Upper lobe of right lung (tissue), 1 donor: Measurements from ENCODE around the gene CAMKV. TPM values are rescaled to one million over a fixed set of nuclear protein-coding genes. Genes with fewer than 3 reads are reported as not detected.
A peak's percentile ranks its signal among the peaks of the same experiment; 100 is the strongest.

Source experiments
- ATAC-seq: fragments of 200-7000 bp; cut with Tn5 transposase; one replicate; pipeline ENCODE4 v1.9.1; 2020; ENCODE audit warnings: mild to moderate bottlenecking, moderate library complexity
- DNase-seq: peaks from one replicate; pipeline ENCODE4 v3.0.0-alpha.2; 2020
- H3K27ac ChIP-seq: fragments of 200-600 bp; one replicate; pipeline ENCODE4 v1.8.0; 2022
- H3K27me3 ChIP-seq: fragments of 200-600 bp; one replicate; pipeline ENCODE4 v1.8.0; 2022; ENCODE audit warnings: mild to moderate bottlenecking
- H3K36me3 ChIP-seq: fragments of 200-600 bp; one replicate; pipeline ENCODE4 v1.8.0; 2022
- H3K4me1 ChIP-seq: fragments of 200-600 bp; one replicate; pipeline ENCODE4 v1.8.0; 2022
- H3K4me3 ChIP-seq: fragments of 200-600 bp; one replicate; pipeline ENCODE4 v1.8.0; 2022; ENCODE audit warnings: mild to moderate bottlenecking
- H3K9me3 ChIP-seq: fragments of 200-600 bp; one replicate; pipeline ENCODE4 v1.8.0; 2022
- intact Hi-C: fragments of 100-400 bp; cut with DNase I; formaldehyde crosslinking; loops from one replicate; pipeline ENCODE4 v1.11.0; 2022
- total RNA-seq: library from RNA; stranded (reverse); fragmentation: NEBNext Ultra II Directional; extraction: Animal tissue kit (Norgen Biotek cat#: 25700); gene quantifications from one replicate; pipeline ENCODE4 v1.2.1, GENCODE V29; 2021
- TF ChIP-seq, protein P1 (sequence below): fragments of 200-600 bp; IDR thresholded peaks from one replicate; pipeline ENCODE4 v1.8.0; 2022; ENCODE audit warnings: antibody characterized with exemption
- donor health status: DM: no; HTN: yes; CAD: no; lungs with severe emphysema.

CAMKV gene
- total RNA-seq, 1 donor from 2014 or later: not detected

DNA sequence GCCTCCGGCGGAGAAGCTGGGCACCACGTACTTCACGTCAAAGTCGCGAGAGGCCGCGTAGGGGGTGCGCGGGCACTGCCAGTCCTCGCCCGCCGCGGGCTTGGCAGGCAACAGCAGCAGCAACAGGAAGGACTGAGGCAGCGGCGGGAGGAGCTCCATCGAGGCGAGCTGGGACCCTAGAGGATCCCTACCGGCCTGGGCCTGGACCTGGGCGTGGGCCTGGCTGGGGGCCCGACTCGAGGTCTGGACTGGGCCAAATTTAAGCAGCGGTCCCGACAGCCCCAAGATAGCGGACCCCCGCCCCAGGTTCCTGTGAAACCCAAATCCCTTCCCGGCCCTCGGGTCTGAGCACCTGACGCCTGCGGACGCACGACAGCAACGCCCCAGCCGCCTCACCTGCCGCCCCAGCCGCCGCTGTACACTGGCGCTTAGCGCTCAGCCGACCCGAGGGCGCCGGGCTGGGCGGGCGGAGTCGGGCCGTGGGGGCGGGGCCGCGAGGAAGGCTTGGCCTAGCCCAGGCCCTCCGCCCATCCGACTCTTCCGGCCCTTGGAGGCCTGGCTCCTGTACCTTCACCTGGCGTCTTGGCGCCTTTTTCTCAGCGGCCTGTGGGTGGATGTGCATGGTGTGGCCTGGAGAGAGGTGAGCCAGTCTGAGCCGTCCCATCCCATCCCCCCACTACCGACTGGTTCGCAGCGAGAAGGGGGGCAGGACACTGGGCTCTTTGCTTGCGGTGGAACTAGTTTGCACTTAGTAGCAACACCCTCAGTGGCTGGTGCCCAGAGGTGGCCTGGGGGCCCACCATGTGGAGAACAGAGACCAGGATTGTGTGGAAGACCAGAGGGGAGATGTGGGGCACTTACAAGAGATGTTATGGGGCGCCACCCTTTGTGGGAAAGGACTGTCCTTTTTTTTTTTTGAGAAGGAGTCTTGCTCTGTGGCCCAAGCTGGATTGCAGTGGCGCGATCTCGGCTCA, 34.0 kb upstream of the CAMKV start, which contains the start of gene MST1R:
Gene MST1R, minus strand, starts transcription at position 423 of the 974 bp plus-strand sequence. Its CDS starts 264 bp downstream, at position 159.
- H3K27ac ChIP-seq: peak within 1 kb of the TSS; percentile 67

DNA sequence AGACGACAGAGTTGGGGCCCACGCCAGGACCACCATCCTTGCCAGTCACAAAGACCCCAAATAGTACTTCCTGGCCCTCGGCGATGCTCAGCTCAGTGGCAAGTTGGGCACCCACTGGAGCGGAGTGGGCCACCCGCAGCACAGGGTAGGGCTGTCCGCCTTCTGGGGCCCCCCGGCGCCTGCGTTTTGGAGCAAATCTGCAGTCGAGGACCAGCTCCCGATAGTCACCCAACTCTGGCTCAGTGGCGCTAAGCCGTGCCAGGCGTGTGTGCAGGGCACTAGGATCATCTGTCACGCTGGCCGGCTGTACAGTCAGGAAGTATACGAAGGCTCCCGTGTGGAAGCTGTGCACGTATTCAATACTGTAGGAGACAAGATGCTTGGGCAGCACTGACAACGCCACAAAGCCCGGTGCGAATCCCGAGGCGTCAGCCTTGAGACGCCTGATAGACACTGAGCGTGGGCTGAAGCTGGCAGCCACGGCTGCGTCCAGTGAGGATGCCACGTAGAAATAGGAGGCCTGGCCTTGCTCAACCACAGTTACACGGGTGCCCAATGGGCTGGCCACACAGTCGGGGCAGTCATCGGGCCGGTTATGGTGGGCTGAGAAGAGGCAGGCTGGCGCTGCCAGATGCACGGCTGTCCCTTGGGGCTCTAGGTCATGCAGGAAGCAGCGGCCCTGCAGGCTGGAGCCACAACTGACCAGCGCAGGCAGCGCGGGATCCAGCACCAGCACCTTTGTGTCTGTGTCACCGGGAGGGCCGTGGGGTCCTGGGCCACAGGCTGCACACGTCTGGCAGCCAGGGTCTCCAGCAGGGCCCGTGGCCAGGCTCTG, 33.0 kb upstream of the CAMKV start:
- TF ChIP-seq, protein P1, sequence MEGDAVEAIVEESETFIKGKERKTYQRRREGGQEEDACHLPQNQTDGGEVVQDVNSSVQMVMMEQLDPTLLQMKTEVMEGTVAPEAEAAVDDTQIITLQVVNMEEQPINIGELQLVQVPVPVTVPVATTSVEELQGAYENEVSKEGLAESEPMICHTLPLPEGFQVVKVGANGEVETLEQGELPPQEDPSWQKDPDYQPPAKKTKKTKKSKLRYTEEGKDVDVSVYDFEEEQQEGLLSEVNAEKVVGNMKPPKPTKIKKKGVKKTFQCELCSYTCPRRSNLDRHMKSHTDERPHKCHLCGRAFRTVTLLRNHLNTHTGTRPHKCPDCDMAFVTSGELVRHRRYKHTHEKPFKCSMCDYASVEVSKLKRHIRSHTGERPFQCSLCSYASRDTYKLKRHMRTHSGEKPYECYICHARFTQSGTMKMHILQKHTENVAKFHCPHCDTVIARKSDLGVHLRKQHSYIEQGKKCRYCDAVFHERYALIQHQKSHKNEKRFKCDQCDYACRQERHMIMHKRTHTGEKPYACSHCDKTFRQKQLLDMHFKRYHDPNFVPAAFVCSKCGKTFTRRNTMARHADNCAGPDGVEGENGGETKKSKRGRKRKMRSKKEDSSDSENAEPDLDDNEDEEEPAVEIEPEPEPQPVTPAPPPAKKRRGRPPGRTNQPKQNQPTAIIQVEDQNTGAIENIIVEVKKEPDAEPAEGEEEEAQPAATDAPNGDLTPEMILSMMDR: no peak
- Histone ChIP-seq H3K36me3 (no peaks in the 10 kb centered on the region), H3K27ac (peak overlapping the region; percentile 67), H3K4me3 (peak overlapping the region; percentile 45), H3K9me3 (no peaks in the 10 kb centered on the region), H3K4me1 (peaks cover 44% of the 10 kb centered on the region), H3K27me3 (no peaks in the 10 kb centered on the region)
- no peak for ATAC-seq
- peak; percentile 69 for DNase-seq
- intact Hi-C loops: no loop called here

More for the DNA sequence above, 34.0 kb upstream of the CAMKV start, which contains the start of gene MST1R:
- H3K36me3 ChIP-seq: peaks cover under 1% of the 10 kb centered on the region
- peak; percentile 95 for DNase-seq
- ATAC-seq: peak; percentile 89
- H3K27me3 ChIP-seq: no peaks in the 10 kb centered on the region
- H3K4me3 ChIP-seq: peak within 1 kb of the TSS; percentile 45
- TF ChIP-seq, protein P1: no peak
- intact Hi-C loops: no loop called here
- H3K9me3 ChIP-seq: no peaks in the 10 kb centered on the region
- peaks cover 44% of the 10 kb centered on the region for H3K4me1 ChIP-seq

GRCh38 chr3:49901366-49902339, 31.9 kb upstream of the CAMKV start:
- ATAC-seq: no peak
- intact Hi-C loops: no loop called here

GRCh38 chr3:49900491-49901153, 30.9 kb upstream of the CAMKV start:
- TF ChIP-seq, protein P1: no peak
- Histone ChIP-seq H3K4me1 (peaks cover 35% of the 10 kb centered on the region), H3K27ac (peak overlapping the region; percentile 76), H3K27me3 (no peaks in the 10 kb centered on the region), H3K36me3 (peaks cover 8% of the 10 kb centered on the region), H3K9me3 (no peaks in the 10 kb centered on the region), H3K4me3 (no peak overlapping the region)
- peak; percentile 91 for DNase-seq
- peak; percentile 78 for ATAC-seq
- intact Hi-C loops: no loop called here

More at GRCh38 chr3:49901366-49902339, 31.9 kb upstream of the CAMKV start:
- Histone ChIP-seq H3K9me3 (no peaks in the 10 kb centered on the region), H3K4me3 (peak overlapping the region; percentile 23), H3K36me3 (peaks cover under 1% of the 10 kb centered on the region), H3K27ac (peak overlapping the region; percentile 76), H3K27me3 (no peaks in the 10 kb centered on the region), H3K4me1 (peaks cover 44% of the 10 kb centered on the region)
- no peak for DNase-seq
- TF ChIP-seq, protein P1: no peak
